SH-SY5Y (cell line): Measurements from ENCODE around the gene RASGRP2.

Source experiments
- GATA2 ChIP-seq: IDR thresholded peaks from 2 replicates; pipeline ENCODE4 v1.6.1; 2011; ENCODE audit warnings: mild to moderate bottlenecking, low read depth, low read length
- GATA3 ChIP-seq: IDR thresholded peaks from 2 replicates; pipeline ENCODE4 v1.6.1; 2011; ENCODE audit warnings: low read depth, mild to moderate bottlenecking, low read length, moderate library complexity

- TF ChIP-seq GATA3 (no peak), GATA2 (no peak)
Observed at GRCh38 chr11:64789331-64790204, 45.6 kb upstream of the RASGRP2 start.
